ENCODE measurements around the gene PLD1. TPM values are rescaled to one million over a fixed set of nuclear protein-coding genes. Genes with fewer than 3 reads are reported as not detected.

The PLD1 gene
- total and polyA plus RNA-seq, 3 experiments from 2014 or later: 0.59 to 14.5 (median 1.3) TPM

- H3K9me3 Mint-ChIP-seq: no peaks in the 10 kb centered on the region
- DNase-seq: no peak
- ChIA-PET CTCF (no interaction called here), POLR2A (no interaction called here)
- H3K36me3 Mint-ChIP-seq: no peaks in the 10 kb centered on the region
- H3K36me3 ChIP-seq (ENCODE audit: insufficient read depth, low read length): no peaks in the 10 kb centered on the region
- H3K27ac Mint-ChIP-seq: no peak overlapping the region
- no peak overlapping the region for H3K4me3 Mint-ChIP-seq
- H3K27me3 Mint-ChIP-seq: no peaks in the 10 kb centered on the region
- H3K4me3 ChIP-seq (ENCODE audit: low read length): no peak overlapping the region
- H3K9me3 ChIP-seq (ENCODE audit: low read length): no peaks in the 10 kb centered on the region
- no peak overlapping the region for H3K27ac ChIP-seq (ENCODE audit: low read depth, low read length)
- H3K4me1 Mint-ChIP-seq: no peaks in the 10 kb centered on the region
- H3K4me1 ChIP-seq (ENCODE audit: insufficient read depth, low read length): no peaks in the 10 kb centered on the region
- H3K27me3 ChIP-seq (ENCODE audit: insufficient read depth, low read length, poor library complexity, severe bottlenecking): no peaks in the 10 kb centered on the region
These were observed 210.3 kb downstream of the PLD1 start for GRCh38 chr3:171600030-171600429.

GRCh38 chr3:171598990-171599389, 211.3 kb downstream of the PLD1 start:
- no peak overlapping the region for H3K4me3 ChIP-seq (ENCODE audit: low read length)
- DNase-seq: no peak
- no peaks in the 10 kb centered on the region for H3K27me3 ChIP-seq (ENCODE audit: insufficient read depth, low read length, poor library complexity, severe bottlenecking)
- no peaks in the 10 kb centered on the region for H3K4me1 ChIP-seq (ENCODE audit: insufficient read depth, low read length)
- H3K36me3 Mint-ChIP-seq: no peaks in the 10 kb centered on the region
- H3K27ac ChIP-seq (ENCODE audit: low read depth, low read length): no peak overlapping the region
- no peak overlapping the region for H3K4me3 Mint-ChIP-seq
- H3K9me3 ChIP-seq (ENCODE audit: low read length): no peaks in the 10 kb centered on the region
- peak overlapping the region in 1 of 8 donors; percentile 55 for H3K27ac Mint-ChIP-seq
- POLR2A ChIA-PET: no interaction called here
- CTCF ChIA-PET: no interaction called here
- peaks cover 0 to 6% of the 10 kb centered on the region in 2 donors for H3K27me3 Mint-ChIP-seq
- H3K36me3 ChIP-seq (ENCODE audit: insufficient read depth, low read length): no peaks in the 10 kb centered on the region
- H3K4me1 Mint-ChIP-seq: no peaks in the 10 kb centered on the region
- H3K9me3 Mint-ChIP-seq: no peaks in the 10 kb centered on the region

- H3K4me3 Mint-ChIP-seq: no peak overlapping the region
- POLR2A ChIA-PET: no interaction called here
- CTCF ChIA-PET: no interaction called here
- no peak overlapping the region for H3K27ac ChIP-seq (ENCODE audit: low read depth, low read length)
- H3K27me3 ChIP-seq (ENCODE audit: insufficient read depth, low read length, poor library complexity, severe bottlenecking): no peaks in the 10 kb centered on the region
- H3K9me3 Mint-ChIP-seq: no peaks in the 10 kb centered on the region
- H3K4me3 ChIP-seq (ENCODE audit: low read length): no peak overlapping the region
- no peak overlapping the region for H3K27ac Mint-ChIP-seq
- H3K4me1 Mint-ChIP-seq: no peaks in the 10 kb centered on the region
- DNase-seq: no peak
- peaks cover 0 to 7% of the 10 kb centered on the region in 2 donors for H3K27me3 Mint-ChIP-seq
- no peaks in the 10 kb centered on the region for H3K36me3 Mint-ChIP-seq
- no peaks in the 10 kb centered on the region for H3K36me3 ChIP-seq (ENCODE audit: insufficient read depth, low read length)
- no peaks in the 10 kb centered on the region for H3K9me3 ChIP-seq (ENCODE audit: low read length)
- no peaks in the 10 kb centered on the region for H3K4me1 ChIP-seq (ENCODE audit: insufficient read depth, low read length)
These were observed 217.5 kb downstream of the PLD1 start for GRCh38 chr3:171592786-171593185.

DNA sequence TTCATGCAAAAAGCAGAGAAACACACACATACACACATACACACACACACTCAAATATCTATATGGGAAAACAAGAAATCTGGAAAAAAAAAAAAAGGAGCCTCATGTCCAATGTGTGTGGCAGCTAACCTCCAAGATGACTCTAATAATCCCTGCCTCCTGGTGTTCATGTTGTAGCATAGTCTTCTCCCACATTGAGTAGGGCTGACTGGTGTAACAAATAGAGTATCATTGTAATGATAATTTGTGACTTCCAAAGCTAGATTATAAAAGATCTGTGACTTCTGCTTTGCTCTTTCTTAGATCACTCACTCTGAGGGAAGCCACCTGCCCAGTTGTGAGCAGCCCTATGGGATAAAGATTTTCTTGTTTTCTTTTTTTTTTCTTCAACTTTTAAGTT, 219.2 kb downstream of the PLD1 start:
- no peaks in the 10 kb centered on the region for H3K4me1 ChIP-seq (ENCODE audit: insufficient read depth, low read length)
- H3K4me3 ChIP-seq (ENCODE audit: low read length): no peak overlapping the region
- no peak overlapping the region for H3K27ac ChIP-seq (ENCODE audit: low read depth, low read length)
- Mint-ChIP-seq H3K27me3 (peaks cover 3 to 7% of the 10 kb centered on the region in 2 donors), H3K27ac (peak overlapping the region in 1 of 8 donors; percentile 68), H3K4me1 (no peaks in the 10 kb centered on the region), H3K4me3 (no peak overlapping the region), H3K9me3 (no peaks in the 10 kb centered on the region), H3K36me3 (no peaks in the 10 kb centered on the region)
- H3K36me3 ChIP-seq (ENCODE audit: insufficient read depth, low read length): no peaks in the 10 kb centered on the region
- no peaks in the 10 kb centered on the region for H3K27me3 ChIP-seq (ENCODE audit: insufficient read depth, low read length, poor library complexity, severe bottlenecking)
- no peak for DNase-seq
- ChIA-PET POLR2A (no interaction called here), CTCF (no interaction called here)
- H3K9me3 ChIP-seq (ENCODE audit: low read length): no peaks in the 10 kb centered on the region

DNA sequence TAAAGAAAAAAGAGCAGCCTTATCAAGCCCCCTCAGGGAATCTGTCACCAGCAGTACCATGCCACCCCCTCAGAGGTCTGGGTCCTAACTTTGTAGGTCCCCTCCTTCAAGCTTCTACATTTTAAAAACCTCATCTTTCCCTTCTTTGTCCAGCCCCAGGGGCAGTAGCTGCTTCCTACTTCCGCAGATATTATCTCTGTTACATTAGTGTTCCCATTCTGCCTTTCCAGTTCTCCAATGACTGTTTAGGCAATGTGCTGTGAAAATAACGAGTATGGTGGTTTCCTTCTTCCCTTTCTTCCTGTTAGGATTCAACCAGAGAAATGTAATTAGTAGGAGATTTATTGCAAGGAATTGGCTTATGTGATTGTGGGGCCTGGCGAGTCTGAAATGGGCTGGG, 224.0 kb downstream of the PLD1 start:
- Mint-ChIP-seq H3K27me3 (peaks cover 3% of the 10 kb centered on the region in 2 donors), H3K4me3 (no peak overlapping the region), H3K27ac (no peak overlapping the region), H3K4me1 (no peaks in the 10 kb centered on the region), H3K36me3 (peaks cover 0 to 3% (median 0%) of the 10 kb centered on the region in 3 donors), H3K9me3 (no peaks in the 10 kb centered on the region)
- Histone ChIP-seq H3K36me3 (ENCODE audit: insufficient read depth, low read length) (no peaks in the 10 kb centered on the region), H3K4me1 (ENCODE audit: insufficient read depth, low read length) (no peaks in the 10 kb centered on the region), H3K4me3 (ENCODE audit: low read length) (no peak overlapping the region), H3K27me3 (ENCODE audit: insufficient read depth, low read length, poor library complexity, severe bottlenecking) (no peaks in the 10 kb centered on the region), H3K27ac (ENCODE audit: low read depth, low read length) (no peak overlapping the region), H3K9me3 (ENCODE audit: low read length) (no peaks in the 10 kb centered on the region)
- no peak for DNase-seq
- ChIA-PET CTCF (no interaction called here), POLR2A (no interaction called here)

GRCh38 chr3:171585039-171585438, 225.2 kb downstream of the PLD1 start:
- no peak overlapping the region for H3K27ac Mint-ChIP-seq
- Histone ChIP-seq H3K36me3 (ENCODE audit: insufficient read depth, low read length) (no peaks in the 10 kb centered on the region), H3K4me3 (ENCODE audit: low read length) (no peak overlapping the region), H3K9me3 (ENCODE audit: low read length) (no peaks in the 10 kb centered on the region), H3K27me3 (ENCODE audit: insufficient read depth, low read length, poor library complexity, severe bottlenecking) (no peaks in the 10 kb centered on the region), H3K4me1 (ENCODE audit: insufficient read depth, low read length) (no peaks in the 10 kb centered on the region), H3K27ac (ENCODE audit: low read depth, low read length) (no peak overlapping the region)
- H3K9me3 Mint-ChIP-seq: no peaks in the 10 kb centered on the region
- peaks cover 3 to 6% of the 10 kb centered on the region in 2 donors for H3K27me3 Mint-ChIP-seq
- no peak overlapping the region for H3K4me3 Mint-ChIP-seq
- peaks cover 0 to 3% (median 0%) of the 10 kb centered on the region in 3 donors for H3K36me3 Mint-ChIP-seq
- H3K4me1 Mint-ChIP-seq: no peaks in the 10 kb centered on the region
- no peak for DNase-seq
- CTCF ChIA-PET: interaction anchor here (0.6 to 1.6 kb wide), 2 partner anchors 11 to 1694 kb away, joined by 4 read pairs; no protein-coding TSS in a partner anchor
- POLR2A ChIA-PET: no interaction called here

DNA sequence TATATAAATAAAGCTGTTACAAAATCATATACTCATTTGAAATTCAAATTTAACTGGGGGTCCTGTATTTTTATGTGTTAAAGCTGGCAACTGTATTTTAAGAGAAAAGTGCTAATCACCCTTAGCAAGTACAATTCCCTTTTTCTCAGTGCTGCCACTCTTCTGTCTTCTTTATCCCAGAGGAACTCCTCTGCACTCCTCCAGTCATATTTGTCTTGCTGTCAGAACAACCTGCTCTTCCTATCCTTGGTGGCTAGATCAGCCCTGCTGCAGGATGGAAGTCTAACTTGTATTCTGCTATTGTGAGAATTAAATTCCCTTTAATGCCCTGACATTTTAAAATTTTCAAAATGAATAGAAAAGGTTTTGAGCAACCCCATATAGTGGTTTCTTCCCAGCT, 226.2 kb downstream of the PLD1 start:
- no peaks in the 10 kb centered on the region for H3K4me1 ChIP-seq (ENCODE audit: insufficient read depth, low read length)
- H3K27ac Mint-ChIP-seq: no peak overlapping the region
- H3K4me3 Mint-ChIP-seq: no peak overlapping the region
- H3K4me1 Mint-ChIP-seq: no peaks in the 10 kb centered on the region
- no peaks in the 10 kb centered on the region for H3K9me3 Mint-ChIP-seq
- ChIA-PET CTCF (interaction anchor here (1.6 kb wide), 1 partner anchor 10 kb away, joined by 4 read pairs; no protein-coding TSS in a partner anchor), POLR2A (no interaction called here)
- H3K27me3 ChIP-seq (ENCODE audit: insufficient read depth, low read length, poor library complexity, severe bottlenecking): no peaks in the 10 kb centered on the region
- H3K36me3 ChIP-seq (ENCODE audit: insufficient read depth, low read length): no peaks in the 10 kb centered on the region
- H3K27me3 Mint-ChIP-seq: peaks cover 3 to 8% of the 10 kb centered on the region in 2 donors
- H3K4me3 ChIP-seq (ENCODE audit: low read length): no peak overlapping the region
- peaks cover 0 to 3% (median 0%) of the 10 kb centered on the region in 3 donors for H3K36me3 Mint-ChIP-seq
- no peak overlapping the region for H3K27ac ChIP-seq (ENCODE audit: low read depth, low read length)
- H3K9me3 ChIP-seq (ENCODE audit: low read length): no peaks in the 10 kb centered on the region
- DNase-seq: no peak

DNA sequence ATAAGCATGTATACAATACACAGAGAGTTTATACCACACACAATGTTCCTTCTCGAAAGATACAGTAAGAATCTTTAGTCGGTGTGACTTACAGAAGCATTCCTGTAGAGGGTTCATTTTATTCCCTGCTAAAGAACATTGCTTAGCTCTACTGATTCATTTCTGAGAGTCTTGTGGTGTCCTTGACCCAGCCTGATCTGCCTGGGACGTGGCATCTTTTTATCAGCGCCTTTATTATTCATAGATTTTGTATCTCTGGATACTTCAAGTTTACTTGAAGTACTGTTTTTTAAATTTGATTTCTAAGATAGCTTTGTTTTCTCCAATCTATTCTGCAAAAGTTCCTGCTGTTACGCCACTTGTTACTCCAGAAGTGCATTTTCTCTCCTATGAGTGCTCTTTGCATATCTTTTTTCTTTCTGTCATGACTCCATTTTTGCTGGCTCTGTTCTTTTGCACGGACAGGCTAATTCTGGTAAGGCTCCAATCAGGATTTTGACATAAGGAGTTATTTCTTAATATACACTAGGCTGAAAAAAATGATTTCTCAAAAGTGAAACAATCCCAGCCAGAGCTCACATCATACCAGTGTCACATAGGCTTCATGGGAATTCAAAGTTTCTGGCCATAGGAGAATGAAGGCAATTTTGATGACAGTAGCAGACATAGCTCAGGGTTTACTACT, 235.6 kb downstream of the PLD1 start:
- H3K4me3 Mint-ChIP-seq: no peak overlapping the region
- ChIA-PET POLR2A (no interaction called here), CTCF (interaction anchor here (1.1 to 1.7 kb wide), 2 partner anchors 8 to 10 kb away, joined by 4 read pairs; no protein-coding TSS in a partner anchor)
- H3K36me3 ChIP-seq (ENCODE audit: insufficient read depth, low read length): no peaks in the 10 kb centered on the region
- no peak overlapping the region for H3K27ac ChIP-seq (ENCODE audit: low read depth, low read length)
- no peaks in the 10 kb centered on the region for H3K4me1 ChIP-seq (ENCODE audit: insufficient read depth, low read length)
- DNase-seq: no peak
- no peaks in the 10 kb centered on the region for H3K36me3 Mint-ChIP-seq
- H3K27me3 ChIP-seq (ENCODE audit: insufficient read depth, low read length, poor library complexity, severe bottlenecking): no peaks in the 10 kb centered on the region
- no peak overlapping the region for H3K4me3 ChIP-seq (ENCODE audit: low read length)
- H3K9me3 Mint-ChIP-seq: no peaks in the 10 kb centered on the region
- H3K27me3 Mint-ChIP-seq: peaks cover 10 to 45% of the 10 kb centered on the region in 2 donors
- no peaks in the 10 kb centered on the region for H3K4me1 Mint-ChIP-seq
- no peak overlapping the region for H3K27ac Mint-ChIP-seq
- H3K9me3 ChIP-seq (ENCODE audit: low read length): no peaks in the 10 kb centered on the region

Data from CD8-positive, alpha-beta memory T cell (primary cell).